HL-60 (cell line): ENCODE data around the gene CLEC4F.
"Not testable (repeated sequence)": the region's sequence is repeated elsewhere in the genome, so short reads cannot be mapped to it uniquely, and the experiment has no call there.

ENCODE experiments used
- CTCF ChIP-seq: IDR thresholded peaks from one replicate; pipeline ENCODE4 v1.5.1; 2011; ENCODE audit warnings: low read length, control low read depth, inconsistent platforms; ENCODE audit not compliant: insufficient read depth
- SPI1 ChIP-seq: IDR thresholded peaks from 2 replicates; pipeline ENCODE4 v1.6.1; 2012; ENCODE audit warnings: low read depth, mild to moderate bottlenecking, borderline replicate concordance

GRCh38 chr2:70797996-70798395, 22.4 kb downstream of the CLEC4F start:
- TF ChIP-seq CTCF, SPI1: not testable (repeated sequence)
